Right kidney (tissue), 9 donors: ENCODE results near the gene MESP1.
"Not testable (repeated sequence)": the region's sequence is repeated elsewhere in the genome, so short reads cannot be mapped to it uniquely, and the experiment has no call there.

Source experiments
- DNase-seq: peaks from one replicate; pipeline ENCODE4 v3.0.0-alpha.2; 2016
- long read RNA-seq, 8 donors: transcript quantifications; one replicate each; lab custom pipeline, GENCODE V29; 2026

The MESP1 gene, protein sequence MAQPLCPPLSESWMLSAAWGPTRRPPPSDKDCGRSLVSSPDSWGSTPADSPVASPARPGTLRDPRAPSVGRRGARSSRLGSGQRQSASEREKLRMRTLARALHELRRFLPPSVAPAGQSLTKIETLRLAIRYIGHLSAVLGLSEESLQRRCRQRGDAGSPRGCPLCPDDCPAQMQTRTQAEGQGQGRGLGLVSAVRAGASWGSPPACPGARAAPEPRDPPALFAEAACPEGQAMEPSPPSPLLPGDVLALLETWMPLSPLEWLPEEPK
- long read RNA-seq, donor 1, partial matches to known transcripts, result 0 of 2 reads
- long read RNA-seq, donor 1, other reads (novel, unspliced or antisense), result 0 of 2 reads
- long read RNA-seq, donor 2, result 0 reads
- long read RNA-seq, donor 3, result 0 reads
- long read RNA-seq, donor 4, transcript MESP1-201 (2 exons, 2,369 nt), result major isoform, 5 of 5 reads
- long read RNA-seq, donor 4, partial matches to known transcripts, result 0 of 5 reads
- long read RNA-seq, donor 4, other reads (novel, unspliced or antisense), result 0 of 5 reads
- long read RNA-seq, donor 5, partial matches to known transcripts, result 0 of 3 reads
- long read RNA-seq, donor 5, other reads (novel, unspliced or antisense), result 0 of 3 reads
- long read RNA-seq, donor 6, partial matches to known transcripts, result 0 of 3 reads
- long read RNA-seq, donor 6, other reads (novel, unspliced or antisense), result 0 of 3 reads
- long read RNA-seq, donor 7, result 0 reads
- long read RNA-seq, donor 8, result 0 reads

DNA sequence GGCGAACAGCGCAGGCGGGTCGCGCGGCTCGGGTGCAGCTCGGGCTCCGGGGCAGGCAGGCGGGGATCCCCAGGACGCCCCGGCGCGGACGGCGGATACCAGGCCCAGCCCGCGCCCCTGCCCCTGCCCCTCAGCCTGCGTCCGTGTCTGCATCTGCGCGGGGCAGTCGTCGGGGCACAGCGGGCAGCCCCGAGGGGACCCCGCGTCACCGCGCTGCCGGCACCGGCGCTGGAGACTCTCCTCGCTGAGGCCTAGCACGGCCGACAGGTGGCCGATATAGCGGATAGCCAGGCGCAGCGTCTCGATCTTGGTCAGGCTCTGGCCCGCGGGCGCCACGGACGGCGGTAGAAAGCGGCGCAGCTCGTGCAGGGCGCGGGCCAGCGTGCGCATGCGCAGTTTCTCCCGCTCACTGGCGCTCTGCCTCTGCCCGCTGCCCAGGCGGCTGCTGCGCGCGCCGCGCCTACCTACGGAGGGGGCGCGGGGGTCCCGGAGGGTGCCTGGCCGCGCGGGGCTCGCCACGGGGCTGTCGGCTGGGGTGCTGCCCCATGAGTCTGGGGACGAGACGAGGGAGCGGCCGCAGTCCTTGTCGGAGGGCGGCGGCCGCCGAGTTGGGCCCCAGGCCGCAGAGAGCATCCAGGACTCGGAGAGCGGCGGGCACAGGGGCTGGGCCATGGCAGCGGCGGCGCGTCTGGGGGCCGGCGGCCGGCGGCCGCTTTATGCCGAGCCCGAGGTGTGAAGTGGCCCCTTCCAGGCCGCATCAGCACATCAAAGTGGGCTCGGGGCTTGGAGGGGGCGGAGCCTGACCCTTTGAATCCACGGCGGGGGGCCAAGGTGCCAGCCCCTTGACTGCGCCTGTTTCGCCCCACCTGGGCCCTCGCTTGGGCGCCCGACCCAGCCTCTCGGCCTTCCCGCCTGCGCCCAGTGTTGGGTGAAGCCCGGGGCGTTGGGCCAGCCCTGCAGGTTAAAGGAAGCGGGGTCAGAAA lies at the start of gene MESP1:
TSS of gene MESP1 (minus strand) at position 690 of the 983 bp plus-strand sequence. CDS start at position 672, 18 bp downstream.
- DNase-seq, result peak; percentile 91

DNA sequence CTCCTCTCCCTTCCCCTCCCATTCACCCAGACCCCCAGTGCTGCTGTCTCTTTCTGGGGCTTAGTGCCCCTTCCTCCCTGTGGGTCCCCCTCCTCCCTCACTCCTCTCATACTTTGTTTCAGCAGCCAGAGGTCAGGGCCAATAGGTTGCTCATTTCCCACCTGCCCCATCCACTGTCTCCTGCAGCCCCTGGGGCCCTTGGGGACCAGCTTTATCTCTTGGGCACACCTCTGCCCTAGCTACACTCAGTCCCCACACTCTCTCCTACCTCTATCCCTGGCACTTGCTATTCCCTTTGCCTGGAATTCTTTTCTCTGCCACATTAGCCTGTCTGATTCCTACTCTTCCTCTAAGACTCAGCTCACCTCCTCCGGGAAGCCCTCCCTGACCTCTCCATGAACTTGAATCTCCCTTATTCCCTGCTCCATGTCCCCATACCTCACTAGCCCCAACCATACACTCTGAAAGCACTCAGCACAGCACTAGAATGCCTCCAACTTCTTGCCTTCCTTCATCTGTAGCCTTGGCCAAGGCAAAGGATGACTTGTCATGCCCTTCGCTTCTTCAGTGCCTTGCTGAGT lies 49.0 kb upstream of the MESP1 start:
- no peak for DNase-seq

- no peak for DNase-seq
These were observed 48.2 kb upstream of the MESP1 start for GRCh38 chr15:89799011-89799911.

DNA sequence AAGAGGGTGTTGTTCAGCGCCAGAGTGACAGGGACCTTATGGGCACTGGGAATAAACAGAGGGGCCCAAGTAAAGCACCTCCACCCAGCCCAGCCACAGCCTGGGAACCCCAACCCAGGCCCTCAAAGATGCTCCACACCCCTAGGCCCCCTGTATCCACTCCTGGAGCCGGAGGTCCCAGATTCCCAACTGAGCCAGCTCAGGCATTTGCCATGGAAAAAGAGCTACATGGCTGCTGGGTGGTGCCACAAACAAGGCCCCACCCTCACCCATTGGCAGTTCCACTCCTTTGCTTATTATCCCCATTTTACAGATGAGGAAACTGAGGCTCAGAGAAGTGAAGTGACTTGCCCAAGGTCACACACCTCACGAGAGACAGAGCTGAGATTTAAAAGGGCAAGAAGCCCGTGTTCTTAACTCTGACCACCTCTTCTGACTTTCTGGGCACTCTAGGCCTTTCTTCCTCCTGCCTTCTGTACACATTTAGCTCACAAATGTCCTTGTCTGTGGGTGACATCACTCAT lies 46.7 kb upstream of the MESP1 start:
- DNase-seq, result no peak

- no peak for DNase-seq
These were observed 44.9 kb upstream of the MESP1 start for GRCh38 chr15:89795996-89796395.

GRCh38 chr15:89794627-89795241 lies 43.7 kb upstream of the MESP1 start:
- no peak for DNase-seq

DNA sequence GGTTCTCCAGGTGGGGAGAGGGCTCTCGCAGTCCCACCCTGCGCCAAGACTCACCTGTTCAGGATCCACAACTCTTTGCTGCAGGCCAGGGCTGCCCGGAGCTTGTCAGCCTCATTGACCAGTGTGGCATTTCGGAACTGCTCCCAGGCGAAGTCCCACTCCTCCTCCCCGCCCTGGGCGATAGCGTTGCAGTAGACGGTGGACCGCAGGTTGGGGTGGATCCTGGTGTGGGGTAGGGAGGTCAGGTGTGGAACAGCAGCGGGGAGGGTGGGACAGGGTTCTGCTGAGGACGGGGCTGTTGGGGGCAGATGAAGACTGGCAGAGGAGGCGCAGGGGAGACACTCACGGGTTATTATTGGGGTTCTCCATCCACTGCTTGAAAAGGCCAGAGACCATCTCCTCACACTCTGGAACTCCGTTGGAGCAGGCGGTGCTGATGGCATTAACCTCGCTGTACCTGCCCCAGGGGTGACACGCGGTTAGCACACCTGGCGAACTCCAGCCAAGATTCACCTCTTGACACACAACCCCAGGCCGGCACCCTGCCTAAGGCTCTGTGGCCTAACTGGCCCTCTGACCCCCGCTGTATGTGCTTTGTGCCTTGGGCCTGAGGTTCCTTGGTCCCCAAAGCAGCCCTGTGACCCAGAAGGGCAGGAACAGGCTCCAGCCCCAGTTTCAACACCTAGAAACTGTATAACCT lies 41.2 kb upstream of the MESP1 start:
- DNase-seq, result no peak

DNA sequence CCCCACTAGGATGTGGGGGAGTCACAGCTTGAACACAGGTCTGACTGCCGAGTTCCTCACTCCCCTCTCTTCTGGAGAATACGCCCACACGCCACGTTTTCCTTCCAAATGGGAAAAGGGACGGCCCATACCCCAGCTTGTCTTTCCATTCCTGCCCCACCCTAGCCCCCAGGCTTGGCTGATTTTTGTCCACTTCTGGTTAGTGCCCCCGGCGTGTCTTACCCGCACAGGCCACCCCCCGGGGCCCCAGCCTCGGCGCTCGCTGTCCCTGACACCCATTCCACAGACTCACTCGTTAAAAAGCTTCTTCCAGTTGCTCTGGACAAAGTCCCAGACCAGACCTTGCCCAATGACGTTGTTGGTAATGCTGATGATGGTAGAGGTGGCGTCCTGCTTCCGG lies 39.6 kb upstream of the MESP1 start:
- DNase-seq, result no peak

- no peak for DNase-seq
These were observed 39.2 kb upstream of the MESP1 start for GRCh38 chr15:89790206-89790605.

- not testable (repeated sequence) for DNase-seq
These were observed 37.5 kb upstream of the MESP1 start for GRCh38 chr15:89788585-89788984.

- no peak for DNase-seq
These were observed 36.9 kb upstream of the MESP1 start for GRCh38 chr15:89787944-89788343.

GRCh38 chr15:89785774-89786140 lies 34.7 kb upstream of the MESP1 start:
- no peak for DNase-seq

GRCh38 chr15:89785064-89785773 lies 34.2 kb upstream of the MESP1 start:
- DNase-seq, result no peak

DNA sequence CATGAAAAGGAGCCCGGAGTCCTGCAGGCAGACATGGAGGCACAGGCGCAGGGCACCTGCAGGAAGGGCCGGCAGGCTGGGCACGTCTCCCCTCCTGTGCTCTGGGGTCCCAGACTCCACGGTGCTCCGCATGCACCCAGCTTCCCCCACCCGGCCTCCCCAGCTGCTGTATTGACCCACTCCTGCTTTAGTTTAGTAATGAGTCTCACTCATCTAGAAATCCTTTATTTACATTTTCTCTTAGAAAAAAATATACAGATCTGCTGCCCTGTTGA lies 33.6 kb upstream of the MESP1 start:
- no peak for DNase-seq

DNA sequence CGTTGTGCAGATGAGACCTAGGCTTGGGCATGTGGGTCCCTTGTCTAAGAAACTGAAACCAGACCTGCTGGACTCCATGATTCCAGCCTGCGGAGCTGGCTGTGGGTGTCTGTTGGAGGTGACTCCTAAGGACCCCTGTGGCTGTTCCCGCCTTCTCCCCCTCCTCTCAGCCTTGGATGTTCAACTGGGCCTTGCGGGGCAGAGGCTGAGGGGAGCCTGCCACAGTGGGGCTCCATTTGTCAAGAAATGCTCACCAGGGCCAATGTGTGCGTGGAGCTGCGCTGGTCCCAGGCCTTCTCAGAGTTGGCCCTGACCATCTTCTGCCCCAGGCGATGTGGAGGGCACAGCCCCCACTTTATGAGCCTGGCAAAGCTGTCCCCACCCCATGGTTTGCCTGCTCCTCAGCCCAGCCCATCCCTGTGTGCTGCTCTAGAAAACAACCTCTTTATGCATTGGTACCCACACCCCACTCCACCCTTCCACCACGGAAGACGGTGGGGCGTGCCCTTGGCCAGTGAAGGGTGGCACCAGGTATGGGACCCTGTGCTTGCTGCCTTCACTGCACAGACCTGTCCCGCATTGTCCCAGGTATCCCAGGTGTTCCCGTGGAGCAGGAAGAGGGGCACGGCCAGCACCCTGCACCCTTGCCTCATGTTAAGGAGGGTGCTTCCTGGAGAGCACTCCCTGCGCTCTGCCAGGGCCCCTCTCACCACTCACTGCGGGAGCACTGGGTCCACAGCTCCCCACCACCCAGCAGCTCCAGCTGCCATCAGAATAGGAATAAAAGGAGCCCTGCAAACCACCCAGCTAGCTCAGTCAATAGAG lies 33.0 kb upstream of the MESP1 start:
- no peak for DNase-seq

DNA sequence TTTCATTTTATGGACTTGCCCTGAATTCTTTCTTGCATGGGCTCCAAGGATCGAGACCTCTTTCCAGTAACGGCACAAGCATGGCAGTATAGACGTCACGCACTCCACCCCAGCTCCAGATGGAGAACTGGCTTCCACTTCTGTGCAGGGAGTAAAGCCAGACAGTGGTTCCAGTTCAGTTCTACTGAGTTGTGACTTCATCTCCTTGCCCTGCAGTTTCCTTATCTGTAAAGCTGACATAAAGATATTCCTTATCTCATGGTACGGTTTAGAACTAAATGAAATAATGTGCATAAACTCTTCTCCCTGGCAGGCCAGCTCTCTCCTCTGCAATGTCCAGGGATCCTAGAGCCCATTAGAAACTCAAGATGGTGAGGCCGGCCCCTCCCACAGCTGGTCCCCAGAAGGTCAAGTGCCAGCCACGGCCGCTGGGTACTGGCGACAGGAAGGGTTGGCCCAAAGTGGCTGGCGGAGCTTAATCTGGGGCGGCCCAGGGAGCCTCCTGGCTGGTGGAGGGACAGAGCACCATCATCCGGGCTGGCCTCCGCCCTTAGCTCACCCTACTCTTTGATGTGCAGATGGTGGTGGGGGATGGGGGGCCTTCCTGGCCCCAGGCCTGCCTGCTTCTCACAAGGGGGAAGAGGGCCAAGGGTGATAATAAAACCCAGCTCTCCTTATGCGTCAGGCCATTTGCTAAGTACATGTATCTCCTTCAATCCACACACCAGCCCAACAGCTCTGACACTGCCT lies 32.2 kb upstream of the MESP1 start:
- no peak for DNase-seq

- not testable (repeated sequence) for DNase-seq
These were observed 31.5 kb upstream of the MESP1 start for GRCh38 chr15:89782619-89782950.
